DOHH2 (cell line): ENCODE data around the gene USP6NL.

Source experiments
- H3F3A ChIP-seq: fragments of 200-600 bp; sonication (generic), shearing (Covaris generic); 2 replicates; pipeline ENCODE4 v1.6.0; 2016; ENCODE audit warnings: antibody characterized with exemption, mild to moderate bottlenecking; ENCODE audit not compliant: control insufficient read depth, insufficient read depth
- H3K27ac ChIP-seq: fragments of 200-600 bp; sonication (generic); 2 replicates; pipeline ENCODE4 v1.5.1; 2014; ENCODE audit warnings: low read depth, mild to moderate bottlenecking, low read length, moderate library complexity
- H3K27me3 ChIP-seq: fragments of 200-600 bp; sonication (generic); 2 replicates; pipeline ENCODE4 v1.6.1; 2014; ENCODE audit warnings: mild to moderate bottlenecking, low read length, mixed read lengths; ENCODE audit not compliant: control insufficient read depth
- H3K36me3 ChIP-seq: fragments of 200-600 bp; sonication (generic); 2 replicates; pipeline ENCODE4 v1.6.1; 2014; ENCODE audit warnings: mild to moderate bottlenecking, low read length, moderate library complexity, mixed read lengths; ENCODE audit not compliant: control insufficient read depth
- H3K4me1 ChIP-seq: fragments of 200-600 bp; sonication (generic); 2 replicates; pipeline ENCODE4 v1.6.1; 2014; ENCODE audit warnings: mild to moderate bottlenecking, low read length, mixed read lengths; ENCODE audit not compliant: control insufficient read depth
- H3K4me2 ChIP-seq: fragments of 200-600 bp; sonication (generic); 2 replicates; pipeline ENCODE4 v1.6.0; 2014; ENCODE audit warnings: mild to moderate bottlenecking, low read length, moderate library complexity
- H3K4me3 ChIP-seq: fragments of 200-600 bp; sonication (generic); 2 replicates; pipeline ENCODE4 v1.5.1; 2014; ENCODE audit warnings: mild to moderate bottlenecking, low read length, mixed read lengths
- H3K79me2 ChIP-seq: fragments of 200-600 bp; sonication (generic); 2 replicates; pipeline ENCODE4 v1.6.1; 2014; ENCODE audit warnings: mild to moderate bottlenecking, low read length, mixed read lengths; ENCODE audit not compliant: control insufficient read depth
- H3K9me2 ChIP-seq: fragments of 200-600 bp; sonication (generic); replicated peaks from 2 replicates; pipeline ENCODE4 v1.6.1; 2014; ENCODE audit warnings: mild to moderate bottlenecking, low read length, mixed read lengths; ENCODE audit not compliant: control insufficient read depth
- H3K9me3 ChIP-seq: fragments of 200-600 bp; sonication (generic); 2 replicates; pipeline ENCODE4 v1.6.1; 2014; ENCODE audit warnings: antibody characterized with exemption, low read length, mixed read lengths; ENCODE audit not compliant: control insufficient read depth, insufficient read depth
- H4K20me1 ChIP-seq: fragments of 200-600 bp; sonication (generic); 2 replicates; pipeline ENCODE4 v1.6.0; 2014; ENCODE audit warnings: low read depth, mild to moderate bottlenecking, antibody characterized with exemption, low read length, moderate library complexity; ENCODE audit not compliant: control insufficient read depth, insufficient read depth
- EZH2phosphoT487 ChIP-seq: fragments of 200-600 bp; sonication (generic); IDR thresholded peaks from 2 replicates; pipeline ENCODE4 v1.6.1; 2017; ENCODE audit warnings: borderline replicate concordance, mild to moderate bottlenecking, antibody characterized with exemption, low read length, moderate library complexity, mixed read lengths
- TF ChIP-seq, protein P1 (sequence below): fragments of 200-600 bp; sonication (generic); IDR thresholded peaks from one replicate; pipeline ENCODE4 v1.5.1; 2014; ENCODE audit warnings: antibody characterized with exemption, mild to moderate bottlenecking, low read depth, low read length; ENCODE audit not compliant: poor library complexity, severe bottlenecking

Gene USP6NL

DNA sequence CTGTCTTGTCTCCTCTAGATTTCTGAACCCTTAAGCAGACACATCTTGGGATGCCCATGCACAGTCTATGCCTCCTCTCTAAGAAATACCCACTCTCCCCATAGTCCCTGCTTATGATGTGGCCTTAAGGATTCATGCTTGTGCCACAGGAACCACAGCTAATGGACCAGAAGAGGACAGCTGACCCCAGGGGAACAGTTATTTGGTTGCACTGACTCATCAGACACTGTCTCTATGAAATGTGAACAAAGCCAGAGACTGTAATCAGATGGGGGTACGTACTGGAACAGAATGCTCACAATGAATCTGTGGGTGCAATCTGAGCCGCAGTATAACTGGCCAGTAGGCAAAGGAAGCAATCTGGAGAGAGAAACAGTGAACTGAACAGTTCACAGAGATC, 121.9 kb downstream of the USP6NL start:
- Histone ChIP-seq H3K4me1 (peaks cover 4% of the 10 kb centered on the region), H3K36me3 (peaks cover 93% of the 10 kb centered on the region), H3K4me2 (no peak overlapping the region), H3K27me3 (no peaks in the 10 kb centered on the region), H3K4me3 (no peak overlapping the region), H3K9me3 (no peaks in the 10 kb centered on the region), H3K79me2 (no peaks in the 10 kb centered on the region), H3F3A (peaks cover 22% of the 10 kb centered on the region), H4K20me1 (no peaks in the 10 kb centered on the region), H3K27ac (no peak overlapping the region), H3K9me2 (no peaks in the 10 kb centered on the region)
- no peak for TF ChIP-seq EZH2phosphoT487
- TF ChIP-seq, protein P1, sequence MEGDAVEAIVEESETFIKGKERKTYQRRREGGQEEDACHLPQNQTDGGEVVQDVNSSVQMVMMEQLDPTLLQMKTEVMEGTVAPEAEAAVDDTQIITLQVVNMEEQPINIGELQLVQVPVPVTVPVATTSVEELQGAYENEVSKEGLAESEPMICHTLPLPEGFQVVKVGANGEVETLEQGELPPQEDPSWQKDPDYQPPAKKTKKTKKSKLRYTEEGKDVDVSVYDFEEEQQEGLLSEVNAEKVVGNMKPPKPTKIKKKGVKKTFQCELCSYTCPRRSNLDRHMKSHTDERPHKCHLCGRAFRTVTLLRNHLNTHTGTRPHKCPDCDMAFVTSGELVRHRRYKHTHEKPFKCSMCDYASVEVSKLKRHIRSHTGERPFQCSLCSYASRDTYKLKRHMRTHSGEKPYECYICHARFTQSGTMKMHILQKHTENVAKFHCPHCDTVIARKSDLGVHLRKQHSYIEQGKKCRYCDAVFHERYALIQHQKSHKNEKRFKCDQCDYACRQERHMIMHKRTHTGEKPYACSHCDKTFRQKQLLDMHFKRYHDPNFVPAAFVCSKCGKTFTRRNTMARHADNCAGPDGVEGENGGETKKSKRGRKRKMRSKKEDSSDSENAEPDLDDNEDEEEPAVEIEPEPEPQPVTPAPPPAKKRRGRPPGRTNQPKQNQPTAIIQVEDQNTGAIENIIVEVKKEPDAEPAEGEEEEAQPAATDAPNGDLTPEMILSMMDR, result no peak

DNA sequence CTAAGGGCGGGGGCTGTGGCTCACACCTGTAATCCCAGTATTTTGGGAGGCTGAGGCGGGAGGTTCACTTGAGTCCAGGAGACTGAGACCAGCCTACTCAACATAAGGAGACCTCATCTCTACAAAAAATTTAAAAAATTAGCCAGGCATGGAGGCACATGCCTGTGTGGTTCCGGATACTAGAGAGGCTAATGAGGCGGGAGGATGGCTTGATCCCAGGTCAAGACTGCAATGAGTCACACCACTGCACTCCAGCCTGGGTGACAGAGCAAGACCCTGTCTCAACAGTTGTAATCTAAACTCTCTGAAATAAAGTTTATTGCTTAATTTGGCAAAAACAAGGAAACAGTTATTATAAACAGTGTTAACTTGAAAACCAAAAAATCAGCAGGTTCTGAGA, 123.3 kb downstream of the USP6NL start:
- no peaks in the 10 kb centered on the region for H3K79me2 ChIP-seq
- no peak overlapping the region for H3K27ac ChIP-seq
- H3K4me1 ChIP-seq, result peaks cover 16% of the 10 kb centered on the region
- no peak for TF ChIP-seq EZH2phosphoT487
- TF ChIP-seq, protein P1, result no peak
- H3F3A ChIP-seq, result peaks cover 30% of the 10 kb centered on the region
- no peak overlapping the region for H3K4me3 ChIP-seq
- no peaks in the 10 kb centered on the region for H3K9me2 ChIP-seq
- H3K9me3 ChIP-seq, result no peaks in the 10 kb centered on the region
- no peak overlapping the region for H3K4me2 ChIP-seq
- H3K36me3 ChIP-seq, result peaks cover 90% of the 10 kb centered on the region
- H4K20me1 ChIP-seq, result no peaks in the 10 kb centered on the region
- H3K27me3 ChIP-seq, result no peaks in the 10 kb centered on the region

DNA sequence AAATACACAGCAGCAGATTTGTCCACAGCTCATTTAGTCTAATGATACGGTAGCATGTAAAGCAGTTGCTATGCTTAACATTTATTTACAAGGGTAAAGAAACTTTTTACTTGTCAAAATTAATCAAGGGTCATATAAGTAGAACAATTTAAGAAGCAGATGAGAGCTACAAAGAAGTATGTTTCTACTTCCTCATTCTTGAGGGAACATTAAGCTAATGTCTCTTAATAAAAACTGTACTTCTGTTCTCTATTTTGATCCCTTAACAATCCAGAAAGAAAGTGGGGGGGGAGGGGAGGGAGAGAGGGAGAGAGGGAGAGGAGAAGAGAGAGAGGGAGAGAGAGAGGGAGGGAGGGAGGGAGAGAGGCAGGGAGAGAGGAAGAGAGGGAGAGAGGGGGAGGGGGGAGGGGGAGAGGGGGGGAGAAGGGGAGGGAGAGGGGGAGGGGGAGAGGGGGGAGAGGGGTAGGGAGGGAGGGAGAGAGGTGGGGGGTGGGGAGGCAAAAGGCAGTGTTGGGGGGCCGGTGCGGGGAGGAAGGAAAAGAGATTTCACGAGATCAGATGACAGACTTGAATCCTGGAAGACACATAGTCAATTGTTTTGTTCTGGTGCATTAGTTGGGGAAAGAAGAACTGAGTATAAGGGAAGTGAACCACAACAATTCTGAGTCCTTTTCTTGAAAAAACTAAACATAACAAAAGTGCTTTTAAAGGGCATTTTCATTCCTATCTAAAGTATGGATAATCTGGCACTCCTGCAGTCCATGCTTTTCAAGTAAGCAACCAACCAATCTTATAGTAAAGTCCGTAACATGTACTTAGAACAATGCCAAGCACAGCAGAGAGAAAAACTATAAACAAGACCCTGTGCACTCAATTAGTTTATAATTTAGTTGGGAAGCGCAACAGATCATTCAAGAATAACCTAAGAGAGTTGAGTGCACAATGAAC, 128.0 kb downstream of the USP6NL start:
- Histone ChIP-seq H3K4me2 (peak overlapping the region; percentile 26; the same call in 1 of the 2 replicates), H3K27ac (0 out of 2 replicates have a peak overlapping the region, but pooled peaks have one; percentile 11), H3K9me2 (no peaks in the 10 kb centered on the region), H3K9me3 (no peaks in the 10 kb centered on the region), H3K27me3 (no peaks in the 10 kb centered on the region), H3F3A (peaks cover 30% of the 10 kb centered on the region), H3K4me3 (no peak overlapping the region), H3K36me3 (peaks cover 84% of the 10 kb centered on the region), H3K79me2 (no peaks in the 10 kb centered on the region), H3K4me1 (peaks cover 20% of the 10 kb centered on the region), H4K20me1 (no peaks in the 10 kb centered on the region)
- TF ChIP-seq EZH2phosphoT487, result no peak
- TF ChIP-seq, protein P1, result no peak
